Stimulated activated CD4-positive, alpha-beta T cell treated with anti-CD3 and anti-CD28 coated beads, Interleukin-12 subunit alpha, Interleukin-12 subunit beta, amount 100 ng/mL, for 24 hours (primary cell): ENCODE data around the gene SPATA31A7.
"Not testable (repeated sequence)": the region's sequence is repeated elsewhere in the genome, so short reads cannot be mapped to it uniquely, and the experiment has no call there.

Source experiments
- DNase-seq, 2 experiments: peaks; one replicate each; pipeline ENCODE4 v3.0.0-alpha.2; 2020; ENCODE audit warnings: low read depth in 2 of 2

The SPATA31A7 gene

DNA sequence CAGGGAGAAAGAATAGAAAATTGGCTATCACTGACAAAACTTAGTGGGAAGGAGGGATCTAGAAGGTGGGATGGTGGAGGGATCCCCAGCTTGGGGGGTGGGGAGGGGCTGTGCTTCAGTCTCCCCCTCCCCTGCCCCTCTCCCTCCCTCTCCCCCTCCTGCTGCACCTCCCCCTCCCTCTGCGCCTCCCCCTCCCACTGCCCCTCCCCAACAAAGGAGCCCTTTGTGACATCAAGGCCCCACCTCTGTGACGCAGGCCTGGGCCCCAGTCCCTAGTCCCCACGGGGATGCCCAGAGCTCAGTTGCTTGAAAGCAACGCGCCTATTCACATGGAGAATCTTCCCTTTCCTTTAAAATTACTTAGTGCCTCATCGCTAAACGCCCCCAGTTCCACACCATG is at the start of gene SPATA31A7:
SPATA31A7 (plus strand) TSS at position 301 of the 400 bp plus-strand sequence; CDS start at position 330, 29 bp downstream.
- not testable (repeated sequence) for DNase-seq

DNA sequence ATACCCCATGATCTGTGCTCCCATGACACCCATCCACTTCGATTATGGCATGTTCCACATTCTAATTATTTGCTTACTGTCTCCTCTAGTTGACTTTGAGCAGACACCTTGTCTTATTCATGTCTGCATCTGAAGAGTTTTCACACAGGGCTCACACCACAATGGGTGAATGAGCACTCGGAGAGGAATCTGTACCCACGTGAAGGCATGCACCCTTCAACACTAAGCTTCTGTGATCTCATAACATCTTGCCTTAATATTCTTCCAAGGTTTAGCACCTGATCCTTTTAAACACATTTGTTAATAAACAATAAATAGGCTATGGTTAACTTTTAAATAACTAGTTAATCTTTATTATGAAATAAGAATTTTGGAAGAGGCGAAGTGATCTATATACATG is 36.6 kb downstream of the SPATA31A7 start:
- not testable (repeated sequence) for DNase-seq
